OCI-LY3 (cell line): ENCODE results near the gene SEPTIN12.

Experiments
- EZH2phosphoT487 ChIP-seq: fragments of 200-600 bp; shearing (Covaris generic); IDR thresholded peaks from 2 replicates; pipeline ENCODE4 v1.6.1; 2018; ENCODE audit warnings: antibody characterized with exemption, mixed run types, low read depth
- TF ChIP-seq, protein P1 (sequence below): fragments of 200-600, 300-600 bp; sonication (generic); IDR thresholded peaks from 2 replicates; pipeline ENCODE4 v1.5.1; 2014; ENCODE audit warnings: antibody characterized with exemption, low read length, low read depth

DNA sequence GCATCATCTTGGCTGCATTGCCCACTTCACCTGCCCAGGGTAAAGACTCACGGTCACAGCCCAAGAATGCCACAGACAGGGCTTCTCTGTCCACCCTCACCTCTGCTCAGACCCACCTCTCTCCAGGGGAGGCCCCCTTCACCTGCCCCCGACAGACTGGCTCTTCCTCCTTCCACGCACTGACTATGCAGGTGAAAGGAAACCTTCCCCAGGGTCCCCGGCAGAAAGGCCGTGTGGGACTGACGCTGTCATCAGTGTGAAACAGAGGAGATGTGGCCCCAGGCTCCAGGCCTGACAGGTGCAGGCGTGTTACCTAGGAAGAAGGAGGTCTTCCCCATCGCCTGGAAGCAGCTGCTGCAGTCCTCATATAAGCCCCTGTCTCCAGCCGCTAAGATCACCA is 23.6 kb upstream of the SEPTIN12 start:
- TF ChIP-seq, protein P1, sequence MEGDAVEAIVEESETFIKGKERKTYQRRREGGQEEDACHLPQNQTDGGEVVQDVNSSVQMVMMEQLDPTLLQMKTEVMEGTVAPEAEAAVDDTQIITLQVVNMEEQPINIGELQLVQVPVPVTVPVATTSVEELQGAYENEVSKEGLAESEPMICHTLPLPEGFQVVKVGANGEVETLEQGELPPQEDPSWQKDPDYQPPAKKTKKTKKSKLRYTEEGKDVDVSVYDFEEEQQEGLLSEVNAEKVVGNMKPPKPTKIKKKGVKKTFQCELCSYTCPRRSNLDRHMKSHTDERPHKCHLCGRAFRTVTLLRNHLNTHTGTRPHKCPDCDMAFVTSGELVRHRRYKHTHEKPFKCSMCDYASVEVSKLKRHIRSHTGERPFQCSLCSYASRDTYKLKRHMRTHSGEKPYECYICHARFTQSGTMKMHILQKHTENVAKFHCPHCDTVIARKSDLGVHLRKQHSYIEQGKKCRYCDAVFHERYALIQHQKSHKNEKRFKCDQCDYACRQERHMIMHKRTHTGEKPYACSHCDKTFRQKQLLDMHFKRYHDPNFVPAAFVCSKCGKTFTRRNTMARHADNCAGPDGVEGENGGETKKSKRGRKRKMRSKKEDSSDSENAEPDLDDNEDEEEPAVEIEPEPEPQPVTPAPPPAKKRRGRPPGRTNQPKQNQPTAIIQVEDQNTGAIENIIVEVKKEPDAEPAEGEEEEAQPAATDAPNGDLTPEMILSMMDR = no peak
- TF ChIP-seq EZH2phosphoT487 = no peak
